Measurements from ENCODE around the gene ART4.
A peak's percentile ranks its signal among the peaks of the same experiment; 100 is the strongest.

The ART4 gene

DNA sequence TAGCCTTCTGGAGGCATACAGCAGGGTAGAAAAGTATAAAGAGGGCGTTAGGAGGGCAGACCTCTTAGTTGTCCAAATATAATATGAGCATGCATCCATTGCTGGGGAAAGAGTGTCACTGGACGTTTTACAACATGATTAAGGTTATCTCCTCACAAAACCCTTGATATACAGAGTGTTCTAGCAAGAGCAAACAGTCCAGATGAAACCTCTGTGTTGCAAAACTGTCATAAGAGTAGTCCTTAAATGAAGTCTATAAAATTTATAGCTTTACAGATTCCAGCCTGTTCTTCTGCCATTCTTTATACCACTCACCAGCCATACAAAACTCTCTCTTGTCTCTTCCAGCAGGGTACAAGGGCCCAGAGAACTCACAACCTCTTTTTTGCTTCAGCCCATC, 61.8 kb downstream of the ART4 start:
- H3K79me2 ChIP-seq (ENCODE audit: low read length): no peaks in the 10 kb centered on the region
- TF ChIP-seq, protein P1, sequence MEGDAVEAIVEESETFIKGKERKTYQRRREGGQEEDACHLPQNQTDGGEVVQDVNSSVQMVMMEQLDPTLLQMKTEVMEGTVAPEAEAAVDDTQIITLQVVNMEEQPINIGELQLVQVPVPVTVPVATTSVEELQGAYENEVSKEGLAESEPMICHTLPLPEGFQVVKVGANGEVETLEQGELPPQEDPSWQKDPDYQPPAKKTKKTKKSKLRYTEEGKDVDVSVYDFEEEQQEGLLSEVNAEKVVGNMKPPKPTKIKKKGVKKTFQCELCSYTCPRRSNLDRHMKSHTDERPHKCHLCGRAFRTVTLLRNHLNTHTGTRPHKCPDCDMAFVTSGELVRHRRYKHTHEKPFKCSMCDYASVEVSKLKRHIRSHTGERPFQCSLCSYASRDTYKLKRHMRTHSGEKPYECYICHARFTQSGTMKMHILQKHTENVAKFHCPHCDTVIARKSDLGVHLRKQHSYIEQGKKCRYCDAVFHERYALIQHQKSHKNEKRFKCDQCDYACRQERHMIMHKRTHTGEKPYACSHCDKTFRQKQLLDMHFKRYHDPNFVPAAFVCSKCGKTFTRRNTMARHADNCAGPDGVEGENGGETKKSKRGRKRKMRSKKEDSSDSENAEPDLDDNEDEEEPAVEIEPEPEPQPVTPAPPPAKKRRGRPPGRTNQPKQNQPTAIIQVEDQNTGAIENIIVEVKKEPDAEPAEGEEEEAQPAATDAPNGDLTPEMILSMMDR (IDR thresholded peaks at IDR 0.05; ENCODE audit: low read depth, low read length): no peak
- no peak for TF ChIP-seq EZH2phosphoT487 (IDR thresholded peaks at IDR 0.05; ENCODE audit: low read depth)
- H3K9ac ChIP-seq (ENCODE audit: low read length): no peak overlapping the region
- no peaks in the 10 kb centered on the region for H3K9me3 ChIP-seq (ENCODE audit: insufficient read depth, low read length)
- H2AFZ ChIP-seq (ENCODE audit: low read depth, low read length): no peak overlapping the region
- H4K20me1 ChIP-seq (ENCODE audit: insufficient read depth, low read length): no peaks in the 10 kb centered on the region
- no peak overlapping the region for H3K4me2 ChIP-seq (ENCODE audit: low read length)
- peaks cover 13% of the 10 kb centered on the region for H3K4me1 ChIP-seq (ENCODE audit: low read length)
- no peaks in the 10 kb centered on the region for H3K27me3 ChIP-seq (ENCODE audit: low read depth, low read length)
- H3K4me3 ChIP-seq (ENCODE audit: low read length): no peak overlapping the region
- H3K36me3 ChIP-seq (replicated peaks; ENCODE audit: low read depth, low read length): peaks cover 29% of the 10 kb centered on the region
- no peak overlapping the region for H3K27ac ChIP-seq (ENCODE audit: low read length)

DNA sequence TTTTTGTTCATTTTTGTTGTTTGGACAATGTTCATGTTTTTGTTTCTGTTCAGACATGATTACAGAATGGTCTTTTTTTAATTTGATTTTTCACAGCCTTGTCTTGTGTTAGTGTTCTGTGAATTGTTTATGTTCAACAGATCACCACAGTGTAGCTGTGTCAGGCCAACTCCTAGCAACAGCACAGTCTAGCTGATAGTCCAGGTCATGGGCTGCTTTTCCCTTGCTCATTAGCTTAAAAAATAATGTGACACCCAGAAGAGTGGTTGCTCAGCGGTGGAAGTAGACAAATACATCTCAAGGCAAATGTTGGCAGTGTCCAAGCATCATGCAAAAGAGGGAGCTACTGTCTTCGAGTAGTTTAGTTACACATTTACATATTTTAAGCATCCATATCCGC, 62.5 kb downstream of the ART4 start:
- Histone ChIP-seq H3K9me3 (ENCODE audit: insufficient read depth, low read length) (no peaks in the 10 kb centered on the region), H3K27ac (ENCODE audit: low read length) (no peak overlapping the region), H3K4me2 (ENCODE audit: low read length) (peak overlapping the region; percentile 3; the same call in 1 of the 2 replicates), H3K4me1 (ENCODE audit: low read length) (peaks cover 19% of the 10 kb centered on the region), H3K27me3 (ENCODE audit: low read depth, low read length) (no peaks in the 10 kb centered on the region), H3K79me2 (ENCODE audit: low read length) (no peaks in the 10 kb centered on the region), H2AFZ (ENCODE audit: low read depth, low read length) (no peak overlapping the region), H4K20me1 (ENCODE audit: insufficient read depth, low read length) (no peaks in the 10 kb centered on the region), H3K4me3 (ENCODE audit: low read length) (no peak overlapping the region), H3K36me3 (replicated peaks; ENCODE audit: low read depth, low read length) (peaks cover 24% of the 10 kb centered on the region), H3K9ac (ENCODE audit: low read length) (no peak overlapping the region)
- TF ChIP-seq EZH2phosphoT487 (IDR thresholded peaks at IDR 0.05; ENCODE audit: low read depth): no peak
- TF ChIP-seq, protein P1 (IDR thresholded peaks at IDR 0.05; ENCODE audit: low read depth, low read length): no peak

DNA sequence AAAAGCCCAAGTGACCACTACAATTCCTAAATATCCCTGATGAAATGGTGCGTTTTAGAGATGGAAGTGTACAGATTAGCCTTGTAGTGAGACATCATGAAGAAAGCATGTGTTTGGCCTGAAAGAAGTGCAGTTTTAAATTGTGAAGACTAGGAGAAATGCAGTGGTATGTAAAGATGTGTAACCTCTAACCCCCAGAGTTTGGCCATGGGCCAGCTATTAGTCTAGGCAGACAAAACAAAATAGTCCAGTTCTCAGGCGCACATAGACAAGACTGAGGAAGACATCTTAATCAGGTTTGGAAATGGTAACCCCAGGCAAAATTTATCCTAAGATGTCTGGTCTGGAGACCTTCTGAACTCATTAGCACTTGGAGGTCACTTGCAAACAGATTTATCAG, 63.5 kb downstream of the ART4 start:
- Histone ChIP-seq H3K79me2 (ENCODE audit: low read length) (peaks cover 2% of the 10 kb centered on the region; the same call in 1 of the 2 replicates), H2AFZ (ENCODE audit: low read depth, low read length) (no peak overlapping the region)

DNA sequence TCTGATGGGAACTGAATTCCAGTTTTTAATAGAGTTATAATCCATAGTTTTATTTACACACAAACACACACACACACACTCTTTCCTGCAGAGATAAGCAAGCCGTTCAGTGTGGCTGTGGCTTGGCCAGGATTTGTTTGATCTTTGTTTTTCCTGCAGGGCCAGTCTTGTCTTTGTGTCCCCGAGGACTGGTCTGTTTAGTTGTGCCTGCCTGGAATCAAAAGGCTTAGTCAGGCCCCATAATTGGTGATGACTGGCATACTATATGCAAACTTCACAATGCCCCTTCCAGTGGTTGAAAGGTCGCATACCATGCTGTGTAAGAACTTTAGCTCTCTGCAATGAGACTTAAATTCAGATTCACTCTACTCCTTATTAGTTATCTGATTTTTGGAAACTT, 66.1 kb downstream of the ART4 start:
- Histone ChIP-seq H2AFZ (ENCODE audit: low read depth, low read length) (no peak overlapping the region), H3K36me3 (replicated peaks; ENCODE audit: low read depth, low read length) (peaks cover 1% of the 10 kb centered on the region), H3K79me2 (ENCODE audit: low read length) (peaks cover 5% of the 10 kb centered on the region; the same call in 1 of the 2 replicates), H3K9me3 (ENCODE audit: insufficient read depth, low read length) (no peaks in the 10 kb centered on the region), H3K27ac (ENCODE audit: low read length) (no peak overlapping the region), H3K4me3 (ENCODE audit: low read length) (no peak overlapping the region), H4K20me1 (ENCODE audit: insufficient read depth, low read length) (no peaks in the 10 kb centered on the region), H3K9ac (ENCODE audit: low read length) (no peak overlapping the region), H3K4me1 (ENCODE audit: low read length) (peaks cover 22% of the 10 kb centered on the region), H3K27me3 (ENCODE audit: low read depth, low read length) (no peaks in the 10 kb centered on the region), H3K4me2 (ENCODE audit: low read length) (no peak overlapping the region)
- TF ChIP-seq, protein P1 (IDR thresholded peaks at IDR 0.05; ENCODE audit: low read depth, low read length): no peak
- TF ChIP-seq EZH2phosphoT487 (IDR thresholded peaks at IDR 0.05; ENCODE audit: low read depth): no peak

More for the DNA sequence above, 63.5 kb downstream of the ART4 start:
- Histone ChIP-seq H3K4me1 (ENCODE audit: low read length) (peaks cover 26% of the 10 kb centered on the region), H3K27me3 (ENCODE audit: low read depth, low read length) (no peaks in the 10 kb centered on the region), H4K20me1 (ENCODE audit: insufficient read depth, low read length) (no peaks in the 10 kb centered on the region), H3K27ac (ENCODE audit: low read length) (no peak overlapping the region), H3K4me2 (ENCODE audit: low read length) (no peak overlapping the region), H3K9ac (ENCODE audit: low read length) (no peak overlapping the region), H3K36me3 (replicated peaks; ENCODE audit: low read depth, low read length) (peaks cover 14% of the 10 kb centered on the region), H3K4me3 (ENCODE audit: low read length) (no peak overlapping the region), H3K9me3 (ENCODE audit: insufficient read depth, low read length) (no peaks in the 10 kb centered on the region)
- no peak for TF ChIP-seq EZH2phosphoT487 (IDR thresholded peaks at IDR 0.05; ENCODE audit: low read depth)
- TF ChIP-seq, protein P1 (IDR thresholded peaks at IDR 0.05; ENCODE audit: low read depth, low read length): no peak

Data from OCI-LY3 (cell line).